GM06990 (cell line): ENCODE measurements around the gene ARHGAP26.

Experiments used
- DNase-seq: peaks from one replicate; pipeline ENCODE4 v3.0.0-alpha.2; 2011; ENCODE audit not compliant: insufficient read length; ENCODE audit errors: extremely low read depth
- H3K27me3 ChIP-seq: replicated peaks from 2 replicates; pipeline ENCODE4 v1.6.0; 2011; ENCODE audit warnings: low read length; ENCODE audit not compliant: control insufficient read depth, insufficient read depth
- H3K36me3 ChIP-seq: 2 replicates; pipeline ENCODE4 v1.5.1; 2011; ENCODE audit warnings: low read length; ENCODE audit not compliant: control insufficient read depth, insufficient read depth
- H3K4me3 ChIP-seq: replicated peaks from 2 replicates; pipeline ENCODE4 v1.5.1; 2011; ENCODE audit warnings: low read depth, mild to moderate bottlenecking, control low read depth, low read length
- CTCF ChIP-seq: IDR thresholded peaks from 2 replicates; pipeline ENCODE4 v1.5.1; 2011; ENCODE audit warnings: low read length, control low read depth, mild to moderate bottlenecking, inconsistent platforms; ENCODE audit not compliant: insufficient read depth, poor library complexity, severe bottlenecking

ARHGAP26 gene

GRCh38 chr5:143226361-143226760, 456.2 kb downstream of the ARHGAP26 start:
- Histone ChIP-seq H3K36me3 (no peaks in the 10 kb centered on the region), H3K27me3 (no peaks in the 10 kb centered on the region), H3K4me3 (no peak overlapping the region)
- no peak for TF ChIP-seq CTCF
- no peak for DNase-seq

- Histone ChIP-seq H3K36me3 (no peaks in the 10 kb centered on the region), H3K27me3 (no peaks in the 10 kb centered on the region), H3K4me3 (no peak overlapping the region)
- no peak for DNase-seq
- TF ChIP-seq CTCF, result no peak
Measured at GRCh38 chr5:143226872-143227271, 456.7 kb downstream of the ARHGAP26 start.

GRCh38 chr5:143227301-143227700, 457.1 kb downstream of the ARHGAP26 start:
- no peaks in the 10 kb centered on the region for H3K27me3 ChIP-seq
- DNase-seq, result no peak
- no peak for TF ChIP-seq CTCF
- H3K36me3 ChIP-seq, result no peaks in the 10 kb centered on the region
- no peak overlapping the region for H3K4me3 ChIP-seq

- Histone ChIP-seq H3K36me3 (no peaks in the 10 kb centered on the region), H3K4me3 (no peak overlapping the region), H3K27me3 (no peaks in the 10 kb centered on the region)
- no peak for TF ChIP-seq CTCF
- DNase-seq, result no peak
Measured at GRCh38 chr5:143228597-143229293, 458.6 kb downstream of the ARHGAP26 start.

GRCh38 chr5:143229426-143229895, 459.3 kb downstream of the ARHGAP26 start:
- H3K4me3 ChIP-seq, result no peak overlapping the region; the same call in 1 of the 2 replicates
- no peak for TF ChIP-seq CTCF
- H3K36me3 ChIP-seq, result no peaks in the 10 kb centered on the region
- DNase-seq, result peak; percentile 70
- no peaks in the 10 kb centered on the region for H3K27me3 ChIP-seq
